ENCODE measurements around the gene EPB41L4A. TPM values are rescaled to one million over a fixed set of nuclear protein-coding genes. Genes with fewer than 3 reads are reported as not detected.
A peak's percentile ranks its signal among the peaks of the same experiment; 100 is the strongest.

The EPB41L4A gene
- total and polyA plus RNA-seq, 2 donors (not counting 3 experiments of a cell fraction or from before 2014, with no cell fraction given): 6.0 to 17.9 TPM

DNA sequence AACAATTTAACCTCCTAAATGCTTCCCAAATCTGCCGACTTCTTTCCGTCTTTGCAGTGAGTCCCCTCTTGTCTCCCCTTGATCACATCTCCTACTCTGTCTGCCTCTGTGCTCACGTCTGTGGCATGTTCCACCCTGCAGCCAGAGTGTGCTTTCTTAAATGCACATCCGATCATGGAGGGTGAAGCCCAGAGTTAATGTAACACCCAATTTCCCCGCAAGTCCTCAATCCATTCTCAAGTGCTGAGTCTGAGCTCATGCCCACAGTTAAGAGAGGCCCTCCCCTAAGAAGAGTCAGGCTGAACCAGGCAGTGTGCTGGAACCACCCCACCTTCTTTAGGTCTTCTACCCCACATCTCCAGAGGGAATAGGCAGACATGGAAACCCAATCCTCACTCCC is 164.8 kb downstream of the EPB41L4A start:
- no peaks in the 10 kb centered on the region for H4K20me1 ChIP-seq (replicated peaks; ENCODE audit: control insufficient read depth, extremely low read depth, insufficient read depth, low read length)
- no peaks in the 10 kb centered on the region for H3K9me1 ChIP-seq (replicated peaks; ENCODE audit: control insufficient read depth, extremely low read depth, insufficient read depth, low read length)
- H3K36me3 ChIP-seq (ENCODE audit: control insufficient read depth in 2 of 2, extremely low read depth in 1 of 2, insufficient read depth in 2 of 2, low read length in 2 of 2): peaks cover 0 to 3% of the 10 kb centered on the region in 2 experiments
- no peak overlapping the region for H2AFZ ChIP-seq (ENCODE audit: low read depth, low read length)
- no peaks in the 10 kb centered on the region for H3K9me3 ChIP-seq (replicated peaks; ENCODE audit: control insufficient read depth, insufficient read depth, low read length)
- dilution Hi-C loops (cut with MboI; ENCODE audit: extremely low pct_ligation_motif_present, low sequenced_read_pairs): no loop called here
- CTCF ChIA-PET: interaction anchor here (2.1 kb wide), 1 partner anchor 166 kb away, joined by 13 read pairs; no protein-coding TSS in a partner anchor
- no peak for DNase-seq (ENCODE audit: low read depth, low spot score)
- POLR2A ChIA-PET: no interaction called here
- no peak for FAIRE-seq
- H3K4me2 ChIP-seq (ENCODE audit: insufficient read depth, low read length): peak overlapping the region; percentile 23
- intact Hi-C loops (cut with micrococcal nuclease): no loop called here
- H3K27ac ChIP-seq (ENCODE audit: insufficient read depth, low read depth, low read length): peak overlapping the region; percentile 1
- no peak overlapping the region for H3K9ac ChIP-seq (replicated peaks; ENCODE audit: extremely low read depth, insufficient read depth, low read length)
- no TSS peak for BruUV-seq (replicated peaks)
- no peak for TF ChIP-seq EZH2 (IDR thresholded peaks at IDR 0.05; ENCODE audit: borderline replicate concordance, low read depth, low read length, severe bottlenecking)
- H3K79me2 ChIP-seq (ENCODE audit: control insufficient read depth, insufficient read depth, low read length): no peaks in the 10 kb centered on the region
- H3K4me1 ChIP-seq (ENCODE audit: control insufficient read depth, extremely low read depth, insufficient read depth, low read length): peaks cover 17% of the 10 kb centered on the region
- no peaks in the 10 kb centered on the region for H3K27me3 ChIP-seq (ENCODE audit: control insufficient read depth in 2 of 2, insufficient read depth in 2 of 2, low read length in 2 of 2)
- H3K4me3 ChIP-seq (replicated peaks in 1 of 3; ENCODE audit: insufficient read depth in 1 of 3, low read depth in 1 of 3, low read length in 3 of 3): no peak overlapping the region

DNA sequence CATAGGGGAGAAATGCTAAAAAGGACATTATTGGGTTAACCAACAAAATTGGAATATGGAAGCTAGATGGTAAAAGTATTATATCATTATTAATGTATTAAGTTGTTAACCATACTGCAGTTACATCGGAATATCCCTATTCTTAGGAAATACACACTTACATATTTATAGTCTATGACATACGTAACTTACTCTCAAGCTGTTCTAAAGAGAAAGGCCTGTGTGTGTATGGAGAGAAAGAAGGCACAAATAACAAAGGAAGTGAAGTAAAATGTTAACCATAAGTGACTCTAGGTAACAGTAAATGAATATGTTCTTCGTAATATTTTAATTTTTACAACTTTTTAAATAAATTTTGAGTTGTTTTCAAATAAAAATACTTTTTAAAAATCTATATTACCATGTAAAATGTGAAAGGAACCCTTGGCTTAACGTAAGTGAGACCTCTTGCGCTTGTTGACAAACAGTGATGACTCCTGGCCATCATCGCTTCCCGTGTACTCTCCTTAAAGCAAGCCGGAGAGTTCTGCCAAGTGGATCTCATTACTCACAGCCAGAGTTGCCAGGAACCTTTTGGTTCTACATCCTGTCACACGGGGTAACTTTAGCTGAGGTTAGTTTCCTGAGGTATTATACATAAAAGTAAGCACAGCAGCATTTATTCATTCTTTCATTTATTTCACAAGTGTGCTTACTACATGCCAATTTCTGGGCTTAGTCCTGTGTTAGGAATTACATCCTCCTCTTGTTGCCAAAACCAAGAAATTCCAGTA is 165.4 kb downstream of the EPB41L4A start:
- H3K9me1 ChIP-seq (replicated peaks; ENCODE audit: control insufficient read depth, extremely low read depth, insufficient read depth, low read length): no peaks in the 10 kb centered on the region
- FAIRE-seq: peak; percentile 88
- no peak overlapping the region for H3K4me3 ChIP-seq (replicated peaks in 1 of 3; ENCODE audit: insufficient read depth in 1 of 3, low read depth in 1 of 3, low read length in 3 of 3)
- dilution Hi-C loops (cut with MboI; ENCODE audit: extremely low pct_ligation_motif_present, low sequenced_read_pairs): no loop called here
- peak overlapping the region; percentile 1 for H3K27ac ChIP-seq (ENCODE audit: insufficient read depth, low read depth, low read length)
- TF ChIP-seq EZH2 (IDR thresholded peaks at IDR 0.05; ENCODE audit: borderline replicate concordance, low read depth, low read length, severe bottlenecking) (no peak), GATA2 (IDR thresholded peaks at IDR 0.05; ENCODE audit: insufficient read depth, insufficient read length, low read depth, low read length) (no peak), JUN (IDR thresholded peaks at IDR 0.05; ENCODE audit: borderline replicate concordance, insufficient read depth, insufficient read length, low read depth) (peak; percentile 2), FOS (IDR thresholded peaks at IDR 0.05; ENCODE audit: borderline replicate concordance, insufficient read depth, low read length) (peak; percentile 28)
- TF ChIP-seq, protein P1, sequence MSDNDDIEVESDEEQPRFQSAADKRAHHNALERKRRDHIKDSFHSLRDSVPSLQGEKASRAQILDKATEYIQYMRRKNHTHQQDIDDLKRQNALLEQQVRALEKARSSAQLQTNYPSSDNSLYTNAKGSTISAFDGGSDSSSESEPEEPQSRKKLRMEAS (IDR thresholded peaks at IDR 0.05; ENCODE audit: insufficient read depth, insufficient read length): no peak
- peaks cover 0 to 1% of the 10 kb centered on the region in 2 experiments for H3K36me3 ChIP-seq (ENCODE audit: control insufficient read depth in 2 of 2, extremely low read depth in 1 of 2, insufficient read depth in 2 of 2, low read length in 2 of 2)
- no peak overlapping the region for H3K9ac ChIP-seq (replicated peaks; ENCODE audit: extremely low read depth, insufficient read depth, low read length)
- H4K20me1 ChIP-seq (replicated peaks; ENCODE audit: control insufficient read depth, extremely low read depth, insufficient read depth, low read length): no peaks in the 10 kb centered on the region
- intact Hi-C loops (cut with micrococcal nuclease): no loop called here
- no peaks in the 10 kb centered on the region for H3K79me2 ChIP-seq (ENCODE audit: control insufficient read depth, insufficient read depth, low read length)
- BruUV-seq (replicated peaks): no TSS peak
- H3K27me3 ChIP-seq (ENCODE audit: control insufficient read depth in 2 of 2, insufficient read depth in 2 of 2, low read length in 2 of 2): no peaks in the 10 kb centered on the region
- DNase-seq (ENCODE audit: low read depth, low spot score): peak; percentile 81
- no peaks in the 10 kb centered on the region for H3K9me3 ChIP-seq (replicated peaks; ENCODE audit: control insufficient read depth, insufficient read depth, low read length)
- H2AFZ ChIP-seq (ENCODE audit: low read depth, low read length): no peak overlapping the region
- peak overlapping the region; percentile 23 for H3K4me2 ChIP-seq (ENCODE audit: insufficient read depth, low read length)
- ChIA-PET CTCF (interaction anchor here (2.1 kb wide), 1 partner anchor 166 kb away, joined by 13 read pairs; no protein-coding TSS in a partner anchor), POLR2A (no interaction called here)
- peaks cover 17% of the 10 kb centered on the region for H3K4me1 ChIP-seq (ENCODE audit: control insufficient read depth, extremely low read depth, insufficient read depth, low read length)
